Measurements from ENCODE around the gene MYO9B. TPM values are rescaled to one million over a fixed set of nuclear protein-coding genes. Genes with fewer than 3 reads are reported as not detected.

MYO9B gene
- total RNA-seq, 1 experiment from 2014 or later: 58.6 TPM

DNA sequence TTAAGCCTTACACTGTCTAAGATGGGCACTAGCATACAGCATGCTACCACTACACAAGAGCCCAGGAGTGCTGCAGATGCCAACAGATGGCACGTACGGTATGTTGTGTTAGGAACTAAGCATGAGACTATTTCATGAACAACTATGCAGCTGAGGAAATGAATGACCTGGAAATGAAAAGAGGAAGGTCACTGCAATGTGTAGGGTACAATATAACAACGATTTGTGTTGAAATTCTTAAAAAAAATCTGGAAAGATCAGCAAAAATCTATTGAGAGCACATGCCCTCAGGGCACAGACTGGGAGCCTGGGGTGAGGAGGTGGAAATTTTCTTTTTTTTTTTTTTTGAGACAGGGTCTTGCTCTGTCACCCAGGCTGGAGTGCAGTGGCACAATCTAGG lies 14.8 kb upstream of the MYO9B start:
- Histone ChIP-seq H3K27ac (ENCODE audit: insufficient read length, low read depth, low read length) (no peak overlapping the region), H4K91ac (ENCODE audit: insufficient read length, low read depth, low read length) (no peak overlapping the region), H3K27me3 (ENCODE audit: insufficient read depth, low read length) (no peaks in the 10 kb centered on the region), H3K23ac (ENCODE audit: insufficient read length, low read depth, low read length) (no peak overlapping the region), H3K4ac (ENCODE audit: low read depth, low read length) (no peak overlapping the region), H3K79me2 (ENCODE audit: insufficient read depth, low read length) (peaks cover 4% of the 10 kb centered on the region; the same call in 1 of the 2 replicates), H2BK120ac (ENCODE audit: low read depth, low read length, poor library complexity, severe bottlenecking) (no peak overlapping the region), H3K18ac (ENCODE audit: insufficient read length, low read depth, low read length) (no peak overlapping the region), H3K56ac (ENCODE audit: insufficient read length, low read depth, low read length) (no peak overlapping the region), H4K5ac (ENCODE audit: insufficient read length, low read depth, low read length) (no peak overlapping the region), H4K8ac (replicated peaks; ENCODE audit: insufficient read length, low read depth, low read length) (no peak overlapping the region), H3T11ph (ENCODE audit: low read length) (no peak overlapping the region), H3K79me1 (ENCODE audit: insufficient read depth, low read depth, low read length, poor library complexity, severe bottlenecking) (no peaks in the 10 kb centered on the region), H3K14ac (ENCODE audit: insufficient read depth, low read length) (no peak overlapping the region), H2BK15ac (ENCODE audit: low read depth, low read length) (no peak overlapping the region), H2BK20ac (ENCODE audit: low read depth, low read length, poor library complexity, severe bottlenecking) (no peak overlapping the region), H3K23me2 (ENCODE audit: insufficient read length, low read depth, low read length, poor library complexity, severe bottlenecking) (no peaks in the 10 kb centered on the region), H4K20me1 (ENCODE audit: control insufficient read depth, insufficient read depth, insufficient read length) (no peaks in the 10 kb centered on the region), H2BK12ac (ENCODE audit: insufficient read length, low read depth, low read length) (no peak overlapping the region), H3K9me3 (ENCODE audit: control insufficient read depth, low read depth, low read length) (peaks cover 19% of the 10 kb centered on the region), H2AFZ (ENCODE audit: low read length) (no peak overlapping the region), H3K9ac (ENCODE audit: extremely low read depth, insufficient read length, low read length) (no peak overlapping the region), H3K4me1 (ENCODE audit: insufficient read depth, low read length) (no peaks in the 10 kb centered on the region), H2BK5ac (ENCODE audit: insufficient read length, low read length) (no peak overlapping the region), H2AK5ac (ENCODE audit: insufficient read length, low read length) (no peak overlapping the region), H3K4me2 (ENCODE audit: insufficient read depth, insufficient read length, low read length) (no peak overlapping the region)
- Mint-ChIP-seq H3K36me3 (ENCODE audit: insufficient read depth in 1 of 3, low read depth in 3 of 3) (peaks cover 34 to 71% (median 39%) of the 10 kb centered on the region in 3 experiments), H3K4me3 (no peak overlapping the region), H3K4me1 (no peaks in the 10 kb centered on the region), H3K27me3 (ENCODE audit: low read depth) (no peaks in the 10 kb centered on the region), H3K27ac (peak overlapping the region in 1 of 3 experiments; percentile 64; a peak in 2 of 7 replicates), H3K9me3 (no peaks in the 10 kb centered on the region)
- no peak for DNase-seq
- no CpG with 5 or more reads among the region's 3 CpGs for WGBS (ENCODE audit: extremely low coverage, insufficient read length, low lambda C conversion rate)
- TF ChIP-seq, protein P1, sequence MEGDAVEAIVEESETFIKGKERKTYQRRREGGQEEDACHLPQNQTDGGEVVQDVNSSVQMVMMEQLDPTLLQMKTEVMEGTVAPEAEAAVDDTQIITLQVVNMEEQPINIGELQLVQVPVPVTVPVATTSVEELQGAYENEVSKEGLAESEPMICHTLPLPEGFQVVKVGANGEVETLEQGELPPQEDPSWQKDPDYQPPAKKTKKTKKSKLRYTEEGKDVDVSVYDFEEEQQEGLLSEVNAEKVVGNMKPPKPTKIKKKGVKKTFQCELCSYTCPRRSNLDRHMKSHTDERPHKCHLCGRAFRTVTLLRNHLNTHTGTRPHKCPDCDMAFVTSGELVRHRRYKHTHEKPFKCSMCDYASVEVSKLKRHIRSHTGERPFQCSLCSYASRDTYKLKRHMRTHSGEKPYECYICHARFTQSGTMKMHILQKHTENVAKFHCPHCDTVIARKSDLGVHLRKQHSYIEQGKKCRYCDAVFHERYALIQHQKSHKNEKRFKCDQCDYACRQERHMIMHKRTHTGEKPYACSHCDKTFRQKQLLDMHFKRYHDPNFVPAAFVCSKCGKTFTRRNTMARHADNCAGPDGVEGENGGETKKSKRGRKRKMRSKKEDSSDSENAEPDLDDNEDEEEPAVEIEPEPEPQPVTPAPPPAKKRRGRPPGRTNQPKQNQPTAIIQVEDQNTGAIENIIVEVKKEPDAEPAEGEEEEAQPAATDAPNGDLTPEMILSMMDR (conservative IDR thresholded peaks at IDR 0.05): no peak
